Umbilical cord (tissue), 2 donors: ENCODE results near the gene TSBP1. TPM values are rescaled to one million over a fixed set of nuclear protein-coding genes. Genes with fewer than 3 reads are reported as not detected.
"Not testable (repeated sequence)": the region's sequence is repeated elsewhere in the genome, so short reads cannot be mapped to it uniquely, and the experiment has no call there.

ENCODE experiments used
- DNase-seq: peaks from one replicate; pipeline ENCODE4 v3.0.0-alpha.2; 2015; ENCODE audit warnings: low spot score
- total RNA-seq: library from RNA; depleted of rRNA; stranded (reverse); fragments of >200 nt; gene quantifications from one replicate; pipeline ENCODE4 v1.2.3, GENCODE V29; 2014; ENCODE audit warnings: low replicate concordance; ENCODE audit not compliant: insufficient read depth

Gene TSBP1
- total RNA-seq, 1 donor from 2014 or later = 1.7 TPM

- DNase-seq = no peak
Measured at GRCh38 chr6:32375739-32376529, 4.2 kb upstream of the TSBP1 start.

GRCh38 chr6:32371229-32371628 is 474 bp downstream of the TSBP1 start:
- DNase-seq = no peak

GRCh38 chr6:32370505-32370904 is 1.2 kb downstream of the TSBP1 start:
- DNase-seq = no peak

GRCh38 chr6:32369660-32370059 is 2.0 kb downstream of the TSBP1 start:
- no peak for DNase-seq

- no peak for DNase-seq
Measured at GRCh38 chr6:32367644-32368043, 4.1 kb downstream of the TSBP1 start.

- not testable (repeated sequence) for DNase-seq
Measured at GRCh38 chr6:32359225-32359624, 12.5 kb downstream of the TSBP1 start.

- DNase-seq = not testable (repeated sequence)
Measured at GRCh38 chr6:32358548-32358947, 13.2 kb downstream of the TSBP1 start.

- DNase-seq = no peak
Measured at GRCh38 chr6:32355018-32355417, 16.7 kb downstream of the TSBP1 start.

GRCh38 chr6:32353348-32353747 is 18.4 kb downstream of the TSBP1 start:
- no peak for DNase-seq

GRCh38 chr6:32340242-32340641 is 31.5 kb downstream of the TSBP1 start:
- DNase-seq = no peak

GRCh38 chr6:32337186-32337805 is 34.4 kb downstream of the TSBP1 start:
- no peak for DNase-seq

GRCh38 chr6:32332433-32332832 is 39.3 kb downstream of the TSBP1 start:
- no peak for DNase-seq

GRCh38 chr6:32329141-32329540 is 42.6 kb downstream of the TSBP1 start:
- no peak for DNase-seq

- no peak for DNase-seq
Measured at GRCh38 chr6:32327103-32327502, 44.6 kb downstream of the TSBP1 start.

- DNase-seq = no peak
Measured at GRCh38 chr6:32318501-32318900, 53.2 kb downstream of the TSBP1 start.

GRCh38 chr6:32317541-32317940 is 54.2 kb downstream of the TSBP1 start:
- no peak for DNase-seq

GRCh38 chr6:32313964-32314363 is 57.7 kb downstream of the TSBP1 start:
- no peak for DNase-seq

GRCh38 chr6:32298632-32299336 is 72.9 kb downstream of the TSBP1 start:
- no peak for DNase-seq

- DNase-seq = not testable (repeated sequence)
Measured at GRCh38 chr6:32294980-32295379, 76.7 kb downstream of the TSBP1 start.

GRCh38 chr6:32294566-32294965 is 77.1 kb downstream of the TSBP1 start:
- DNase-seq = no peak

- no peak for DNase-seq
Measured at GRCh38 chr6:32293695-32294094, 78.0 kb downstream of the TSBP1 start.

GRCh38 chr6:32291543-32291942 is 80.2 kb downstream of the TSBP1 start:
- DNase-seq = no peak
